ENCODE results near the gene OSBPL9. TPM values are rescaled to one million over a fixed set of nuclear protein-coding genes. Genes with fewer than 3 reads are reported as not detected.
A peak's percentile ranks its signal among the peaks of the same experiment; 100 is the strongest.

OSBPL9 gene
- total and polyA plus RNA-seq, 10 of the 15 experiments (the other 5 are each of a cell fraction or from before 2014, with no cell fraction given): 25.9 to 156 (median 108) TPM

DNA sequence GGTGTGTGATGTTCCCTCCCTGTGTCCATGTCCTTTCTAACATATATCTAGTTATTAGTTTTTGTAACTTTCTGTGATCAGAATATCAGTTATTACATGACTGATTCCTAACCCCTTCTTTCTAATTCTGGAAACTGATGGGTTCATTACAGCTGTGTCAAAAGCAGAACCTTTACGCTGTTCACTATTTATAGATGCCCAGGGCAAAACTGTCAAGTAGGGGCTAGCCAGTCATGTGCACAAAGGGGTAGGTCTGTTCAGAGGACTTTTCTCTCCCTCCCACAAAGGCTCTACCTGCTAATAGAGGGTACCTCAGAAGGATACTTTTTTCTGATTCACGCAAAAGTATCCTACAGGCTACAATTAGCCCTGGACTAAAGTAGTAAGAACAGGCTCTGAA is 182.5 kb downstream of the OSBPL9 start:
- FAIRE-seq: no peak
- Histone ChIP-seq H2AFZ (ENCODE audit: control insufficient read depth, low read depth, low read length) (no peak overlapping the region), H3K27me3 (replicated peaks in 1 of 2; ENCODE audit: control insufficient read depth in 2 of 2, insufficient read depth in 2 of 2, low read length in 1 of 2) (no peaks in the 10 kb centered on the region), H4K20me1 (ENCODE audit: control insufficient read depth, insufficient read depth) (no peaks in the 10 kb centered on the region), H3K36me3 (ENCODE audit: control insufficient read depth in 2 of 2, insufficient read depth in 2 of 2, low read length in 1 of 2) (peaks cover 1 to 16% of the 10 kb centered on the region in 2 experiments), H3K4me1 (ENCODE audit: control insufficient read depth, insufficient read depth, low read length) (no peaks in the 10 kb centered on the region), H3K27ac (ENCODE audit: control insufficient read depth, insufficient read depth) (no peak overlapping the region), H3K9ac (ENCODE audit: control insufficient read depth, insufficient read depth, low read length) (no peak overlapping the region), H3K4me2 (ENCODE audit: control insufficient read depth, insufficient read depth) (no peak overlapping the region), H3K9me3 (replicated peaks; ENCODE audit: control insufficient read depth, insufficient read depth, low read length) (no peaks in the 10 kb centered on the region), H3K79me2 (ENCODE audit: control insufficient read depth, insufficient read depth, low read length) (no peaks in the 10 kb centered on the region), H3K4me3 (no peak overlapping the region)
- no TSS peak for BruUV-seq (replicated peaks)
- in situ Hi-C loops (cut with MboI): no loop called here
- intact Hi-C loops (cut with micrococcal nuclease; ENCODE audit: unreplicated experiment): no loop called here
- POLR2A ChIA-PET: no interaction called here
- WGBS (ENCODE audit: insufficient coverage, insufficient replicate concordance, low lambda C conversion rate, missing lambda C conversion rate): 34% methylated on average over 2 of the region's 2 CpGs
- TF ChIP-seq, protein P1, sequence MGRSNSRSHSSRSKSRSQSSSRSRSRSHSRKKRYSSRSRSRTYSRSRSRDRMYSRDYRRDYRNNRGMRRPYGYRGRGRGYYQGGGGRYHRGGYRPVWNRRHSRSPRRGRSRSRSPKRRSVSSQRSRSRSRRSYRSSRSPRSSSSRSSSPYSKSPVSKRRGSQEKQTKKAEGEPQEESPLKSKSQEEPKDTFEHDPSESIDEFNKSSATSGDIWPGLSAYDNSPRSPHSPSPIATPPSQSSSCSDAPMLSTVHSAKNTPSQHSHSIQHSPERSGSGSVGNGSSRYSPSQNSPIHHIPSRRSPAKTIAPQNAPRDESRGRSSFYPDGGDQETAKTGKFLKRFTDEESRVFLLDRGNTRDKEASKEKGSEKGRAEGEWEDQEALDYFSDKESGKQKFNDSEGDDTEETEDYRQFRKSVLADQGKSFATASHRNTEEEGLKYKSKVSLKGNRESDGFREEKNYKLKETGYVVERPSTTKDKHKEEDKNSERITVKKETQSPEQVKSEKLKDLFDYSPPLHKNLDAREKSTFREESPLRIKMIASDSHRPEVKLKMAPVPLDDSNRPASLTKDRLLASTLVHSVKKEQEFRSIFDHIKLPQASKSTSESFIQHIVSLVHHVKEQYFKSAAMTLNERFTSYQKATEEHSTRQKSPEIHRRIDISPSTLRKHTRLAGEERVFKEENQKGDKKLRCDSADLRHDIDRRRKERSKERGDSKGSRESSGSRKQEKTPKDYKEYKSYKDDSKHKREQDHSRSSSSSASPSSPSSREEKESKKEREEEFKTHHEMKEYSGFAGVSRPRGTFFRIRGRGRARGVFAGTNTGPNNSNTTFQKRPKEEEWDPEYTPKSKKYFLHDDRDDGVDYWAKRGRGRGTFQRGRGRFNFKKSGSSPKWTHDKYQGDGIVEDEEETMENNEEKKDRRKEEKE (IDR thresholded peaks at IDR 0.05): no peak
- TF ChIP-seq RUNX3 (IDR thresholded peaks at IDR 0.05; ENCODE audit: low read length) (peak; percentile 23; the same call in 1 of the 2 replicates), BHLHE40 (IDR thresholded peaks at IDR 0.05; ENCODE audit: borderline replicate concordance in 1 of 2, low read depth in 2 of 2, low read length in 1 of 2) (peak in 1 of 2 experiments; percentile 25; a peak in 1 of 4 replicates), MEF2A (IDR thresholded peaks at IDR 0.05; ENCODE audit: insufficient read depth, low read depth, low read length) (peak; percentile 78), JUNB (IDR thresholded peaks at IDR 0.05) (peak; percentile 35), CREM (IDR thresholded peaks at IDR 0.05; ENCODE audit: low read depth) (0 out of 2 replicates have a peak, but pooled peaks have one; percentile 12), MEF2B (IDR thresholded peaks at IDR 0.05; ENCODE audit: partially characterized antibody, poor library complexity, severe bottlenecking) (peak; percentile 19)
- TF ChIP-seq, protein P2, sequence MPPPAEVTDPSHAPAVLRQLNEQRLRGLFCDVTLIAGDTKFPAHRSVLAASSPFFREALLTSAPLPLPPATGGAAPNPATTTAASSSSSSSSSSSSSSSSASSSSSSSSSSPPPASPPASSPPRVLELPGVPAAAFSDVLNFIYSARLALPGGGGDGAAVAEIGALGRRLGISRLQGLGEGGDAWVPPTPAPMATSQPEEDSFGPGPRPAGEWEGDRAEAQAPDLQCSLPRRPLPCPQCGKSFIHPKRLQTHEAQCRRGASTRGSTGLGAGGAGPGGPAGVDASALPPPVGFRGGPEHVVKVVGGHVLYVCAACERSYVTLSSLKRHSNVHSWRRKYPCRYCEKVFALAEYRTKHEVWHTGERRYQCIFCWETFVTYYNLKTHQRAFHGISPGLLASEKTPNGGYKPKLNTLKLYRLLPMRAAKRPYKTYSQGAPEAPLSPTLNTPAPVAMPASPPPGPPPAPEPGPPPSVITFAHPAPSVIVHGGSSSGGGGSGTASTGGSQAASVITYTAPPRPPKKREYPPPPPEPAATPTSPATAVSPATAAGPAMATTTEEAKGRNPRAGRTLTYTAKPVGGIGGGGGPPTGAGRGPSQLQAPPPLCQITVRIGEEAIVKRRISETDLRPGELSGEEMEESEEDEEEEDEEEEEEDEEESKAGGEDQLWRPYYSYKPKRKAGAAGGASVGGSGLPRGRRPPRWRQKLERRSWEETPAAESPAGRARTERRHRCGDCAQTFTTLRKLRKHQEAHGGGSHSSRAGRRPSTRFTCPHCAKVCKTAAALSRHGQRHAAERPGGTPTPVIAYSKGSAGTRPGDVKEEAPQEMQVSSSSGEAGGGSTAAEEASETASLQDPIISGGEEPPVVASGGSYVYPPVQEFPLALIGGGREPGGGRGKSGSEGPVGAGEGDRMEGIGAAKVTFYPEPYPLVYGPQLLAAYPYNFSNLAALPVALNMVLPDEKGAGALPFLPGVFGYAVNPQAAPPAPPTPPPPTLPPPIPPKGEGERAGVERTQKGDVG (CRISPR knock-in tag; IDR thresholded peaks at IDR 0.05): no peak
- SMC1A ChIA-PET (ENCODE audit: uncharacterized antibody, unreplicated experiment): interaction anchor here (1.2 to 1.5 kb wide), 4 partner anchors 9 to 181 kb away, joined by 3 to 5 read pairs (median 4); no protein-coding TSS in a partner anchor
- CTCF ChIA-PET: interaction anchor here (1.1 to 1.4 kb wide), 2 partner anchors 30 to 127 kb away, joined by 3 to 4 read pairs; no protein-coding TSS in a partner anchor
- no peak for DNase-seq (ENCODE audit: low read depth, low spot score)
- RAD21 ChIA-PET (ENCODE audit: unreplicated experiment): no interaction called here
- ATAC-seq: peak; percentile 68
